H1 (cell line): ENCODE data around the gene CACNA1D. TPM values are rescaled to one million over a fixed set of nuclear protein-coding genes. Genes with fewer than 3 reads are reported as not detected.

Experiments used
- ATF2 ChIP-seq: IDR thresholded peaks from 2 replicates; pipeline ENCODE4 v1.6.1; 2012; ENCODE audit warnings: low read length, inconsistent platforms
- CHD7 ChIP-seq: fragments of 300-600 bp; sonication (generic); IDR thresholded peaks from 2 replicates; pipeline ENCODE4 v1.7.1; 2012; ENCODE audit warnings: low read length, moderate library complexity, mild to moderate bottlenecking, inconsistent platforms; ENCODE audit not compliant: insufficient replicate concordance
- E2F6 ChIP-seq: IDR thresholded peaks from 2 replicates; pipeline ENCODE4 v1.6.1; 2012; ENCODE audit warnings: inconsistent platforms
- HDAC2 ChIP-seq, 2 experiments: fragments of 300-600 bp in 1 of 2; sonication (generic) in 1 of 2; IDR thresholded peaks; 2 replicates each; pipeline ENCODE4 v1.6.1; 2011 to 2012; ENCODE audit warnings: low read depth in 2 of 2, low read length in 2 of 2, mild to moderate bottlenecking in 2 of 2, moderate library complexity in 2 of 2, borderline replicate concordance in 1 of 2, inconsistent platforms in 1 of 2
- KDM1A ChIP-seq: fragments of 200-600, 300-600 bp; sonication (generic); IDR thresholded peaks from 2 replicates; pipeline ENCODE4 v1.7.1; 2016; ENCODE audit warnings: mild to moderate bottlenecking, low read length, borderline replicate concordance
- RAD21 ChIP-seq, 2 experiments: IDR thresholded peaks in 1 of 2; conservative IDR thresholded peaks in 1 of 2; 2 replicates each; pipeline ENCODE4 v1.6.1; 2011; ENCODE audit warnings: low read depth in 2 of 2, low read length in 2 of 2, improper control_type of control experiment in 1 of 2, inconsistent platforms in 1 of 2, mild to moderate bottlenecking in 1 of 2, moderate library complexity in 1 of 2
- SUZ12 ChIP-seq: fragments of 200-600 bp; sonication (generic); IDR thresholded peaks from 2 replicates; pipeline ENCODE4 v1.6.1; 2012; ENCODE audit warnings: mild to moderate bottlenecking, inconsistent platforms, low read length, moderate library complexity, mixed read lengths
- ZNF274 ChIP-seq: IDR thresholded peaks from 2 replicates; pipeline ENCODE4 v1.7.0; 2012; ENCODE audit warnings: low read length, borderline replicate concordance; ENCODE audit errors: extremely low read depth
- polyA plus RNA-seq, 7 experiments: library from polyadenylated mRNA; depleted of rRNA in 3 of 7; stranded (reverse) in 5 of 7; unstranded in 2 of 7; fragments of >200 nt in 5 of 7; fragments of 200-250 nt in 2 of 7; gene quantifications; 1 replicate in 5 of 7; 2 replicates in 1 of 7; 4 replicates in 1 of 7; pipeline versions ENCODE4 v1.2.1 to v1.2.3, GENCODE V29; 2011 to 2013; ENCODE audit warnings: missing spikeins in 2 of 7, mixed read lengths in 2 of 7
- total RNA-seq: library from RNA; stranded (reverse); fragmentation: NEBNext Ultra II Directional; extraction: Animal tissue kit (Norgen Biotek cat#: 25700); gene quantifications from 2 replicates; pipeline ENCODE4 v1.2.1, GENCODE V29; 2021

Gene CACNA1D
- total and polyA plus RNA-seq, 2 of the 8 experiments (the other 6 are each of a cell fraction or from before 2014, with no cell fraction given) = 2.0 to 2.9 TPM

- TF ChIP-seq CHD7 (no peak), ZNF274 (no peak), RAD21 (IDR thresholded peaks at IDR 0.05 in 1 of 2, conservative IDR thresholded peaks at IDR 0.05 in 1 of 2; ENCODE audit: low read depth in 2 of 2, low read length in 2 of 2) (no peak), HDAC2 (IDR thresholded peaks at IDR 0.05; ENCODE audit: borderline replicate concordance in 1 of 2, low read depth in 2 of 2, low read length in 2 of 2) (no peak), E2F6 (no peak), KDM1A (no peak), SUZ12 (no peak), ATF2 (no peak)
Measured at GRCh38 chr3:53502737-53503136, 8.3 kb downstream of the CACNA1D start (continued).
